H1 (cell line): ENCODE measurements around the gene GRAMD1B. TPM values are rescaled to one million over a fixed set of nuclear protein-coding genes. Genes with fewer than 3 reads are reported as not detected.

Experiments
- CTCF ChIA-PET: fragments of 300-600 bp; sonication (Branson Sonifier 250); formaldehyde crosslinking; loops from one replicate; lab custom pipeline; 2021; ENCODE audit not compliant: partially characterized antibody; lab: Charles Lee
- POLR2A ChIA-PET: fragments of 300-600 bp; sonication (Branson Sonifier 250); formaldehyde crosslinking; loops from one replicate; lab custom pipeline; 2021; ENCODE audit warnings: inconsistent platforms; ENCODE audit not compliant: partially characterized antibody; lab: Charles Lee
- DNase-seq, 2 experiments: peaks; one replicate each; pipeline versions ENCODE4 v3.0.0 to v3.0.0-alpha.2; 2010 to 2022; ENCODE audit warnings: low spot score in 2 of 2, low read depth in 1 of 2, mixed read lengths in 1 of 2
- FAIRE-seq: peaks from 2 replicates; lab custom pipeline; 2011; peaks lifted over from hg19 to GRCh38; lab: Jason Lieb, UNC
- H2AFZ ChIP-seq: 2 replicates; pipeline ENCODE4 v1.8.1; 2012; ENCODE audit warnings: low read length, inconsistent platforms
- H2AK5ac ChIP-seq: 2 replicates; pipeline ENCODE4 v1.6.1; 2013; ENCODE audit warnings: low read depth, low read length
- H2BK120ac ChIP-seq: replicated peaks from 2 replicates; pipeline ENCODE3; 2013; ENCODE audit warnings: low read depth, low read length, inconsistent platforms
- H2BK12ac ChIP-seq: 2 replicates; pipeline ENCODE4 v1.6.1; 2013; ENCODE audit warnings: low read depth, low read length
- H2BK15ac ChIP-seq: 2 replicates; pipeline ENCODE4 v1.6.1; 2013; ENCODE audit warnings: low read length
- H2BK20ac ChIP-seq: 2 replicates; pipeline ENCODE4 v1.6.1; 2013; ENCODE audit warnings: low read length
- H2BK5ac ChIP-seq: 2 replicates; pipeline ENCODE4 v1.6.1; 2013; ENCODE audit warnings: low read depth, low read length
- H3K14ac ChIP-seq: 2 replicates; pipeline ENCODE4 v1.6.1; 2013; ENCODE audit warnings: inconsistent platforms; ENCODE audit not compliant: insufficient read length
- H3K18ac ChIP-seq: 2 replicates; pipeline ENCODE4 v1.6.1; 2013; ENCODE audit warnings: low read length; ENCODE audit errors: extremely low read depth
- H3K23ac ChIP-seq: 2 replicates; pipeline ENCODE4 v1.6.1; 2013; ENCODE audit warnings: inconsistent platforms; ENCODE audit not compliant: insufficient read length
- H3K23me2 ChIP-seq: 2 replicates; pipeline ENCODE4 v1.6.1; 2013; ENCODE audit warnings: low read depth, low read length
- H3K27ac ChIP-seq: 2 replicates; pipeline ENCODE4 v1.6.1; 2011; ENCODE audit warnings: low read depth, low read length, inconsistent platforms
- H3K27me3 ChIP-seq, 4 experiments: replicated peaks in 1 of 4; 1 replicate in 1 of 4; 2 replicates in 3 of 4; pipeline versions ENCODE4 v1.6.1 to v1.8.1; 2011 to 2013; ENCODE audit warnings: low read length in 3 of 4, mild to moderate bottlenecking in 3 of 4, inconsistent platforms in 2 of 4, mixed read lengths in 2 of 4, moderate library complexity in 1 of 4; ENCODE audit not compliant: control insufficient read depth in 3 of 4, insufficient read depth in 3 of 4; ENCODE audit errors: extremely low read depth in 1 of 4
- H3K36me3 ChIP-seq, 4 experiments: 2 replicates each; pipeline versions ENCODE4 v1.6.1 to v1.8.1; 2011 to 2013; ENCODE audit warnings: mild to moderate bottlenecking in 4 of 4, low read length in 3 of 4, moderate library complexity in 2 of 4, control low read depth in 1 of 4, inconsistent platforms in 1 of 4; ENCODE audit not compliant: insufficient read depth in 4 of 4, control insufficient read depth in 2 of 4
- H3K4ac ChIP-seq: replicated peaks from 2 replicates; pipeline ENCODE3; 2013; ENCODE audit warnings: low read length, low read depth, mixed read lengths, inconsistent platforms; ENCODE audit not compliant: insufficient read length
- H3K4me1 ChIP-seq, 4 experiments: replicated peaks in 1 of 4; 1 replicate in 1 of 4; 2 replicates in 3 of 4; pipeline versions ENCODE4 v1.6.1 to v1.8.1; 2011 to 2013; ENCODE audit warnings: low read length in 3 of 4, inconsistent platforms in 2 of 4, mixed read lengths in 1 of 4; ENCODE audit not compliant: insufficient read depth in 4 of 4, control insufficient read depth in 3 of 4
- H3K4me2 ChIP-seq, 2 experiments: 2 replicates each; pipeline versions ENCODE4 v1.6.1 to v1.8.1; 2011 to 2013; ENCODE audit warnings: low read depth in 2 of 2, low read length in 2 of 2, control low read depth in 1 of 2, inconsistent platforms in 1 of 2, mild to moderate bottlenecking in 1 of 2; ENCODE audit not compliant: insufficient read depth in 1 of 2
- H3K4me3 ChIP-seq, 4 experiments: fragments of 200-600, 300-600 bp in 1 of 4; sonication (generic), shearing (Covaris generic), sonication (Bioruptor Twin) in 1 of 4; 2 replicates each; pipeline versions ENCODE4 v1.5.1 to v1.8.1; 2011 to 2016; ENCODE audit warnings: low read length in 4 of 4, low read depth in 3 of 4, control low read depth in 2 of 4, inconsistent platforms in 2 of 4, mild to moderate bottlenecking in 2 of 4, mixed read lengths in 1 of 4, moderate library complexity in 1 of 4; ENCODE audit not compliant: insufficient read depth in 2 of 4; ENCODE audit errors: extremely low read depth in 1 of 4
- H3K56ac ChIP-seq: replicated peaks from 2 replicates; pipeline ENCODE3; 2013; ENCODE audit warnings: low read depth, mild to moderate bottlenecking, mixed read lengths, low read length, inconsistent platforms; ENCODE audit not compliant: insufficient read length
- H3K79me1 ChIP-seq: 2 replicates; pipeline ENCODE4 v1.6.1; 2013; ENCODE audit warnings: low read depth, low read length, control low read depth
- H3K79me2 ChIP-seq, 2 experiments: 2 replicates each; pipeline versions ENCODE4 v1.6.1 to v1.8.1; 2012 to 2013; ENCODE audit warnings: low read length in 2 of 2, mild to moderate bottlenecking in 2 of 2, inconsistent platforms in 1 of 2; ENCODE audit not compliant: insufficient read depth in 2 of 2, control insufficient read depth in 1 of 2
- H3K9ac ChIP-seq, 4 experiments: replicated peaks in 1 of 4; 1 replicate in 1 of 4; 2 replicates in 3 of 4; pipeline versions ENCODE4 v1.6.1 to v1.8.1; 2011 to 2013; ENCODE audit warnings: low read depth in 3 of 4, low read length in 3 of 4, control low read depth in 2 of 4, mild to moderate bottlenecking in 2 of 4, moderate library complexity in 2 of 4, inconsistent platforms in 1 of 4; ENCODE audit errors: extremely low read depth in 1 of 4
- H3K9me3 ChIP-seq, 2 experiments: 2 replicates each; pipeline versions ENCODE4 v1.6.1 to v1.8.1; 2012 to 2013; ENCODE audit warnings: mild to moderate bottlenecking in 2 of 2, moderate library complexity in 2 of 2, control low read depth in 1 of 2, inconsistent platforms in 1 of 2, low read depth in 1 of 2, low read length in 1 of 2, mixed read lengths in 1 of 2; ENCODE audit not compliant: insufficient read depth in 2 of 2
- H4K20me1 ChIP-seq, 2 experiments: replicated peaks in 1 of 2; 2 replicates each; pipeline versions ENCODE3 to v1.8.1; 2011 to 2013; ENCODE audit warnings: inconsistent platforms in 2 of 2, low read length in 2 of 2, mild to moderate bottlenecking in 1 of 2; ENCODE audit not compliant: insufficient read depth in 2 of 2, control insufficient read depth in 1 of 2
- H4K5ac ChIP-seq: 2 replicates; pipeline ENCODE4 v1.6.1; 2013; ENCODE audit warnings: low read length, low read depth, mixed read lengths, inconsistent platforms; ENCODE audit not compliant: insufficient read length
- H4K8ac ChIP-seq: 2 replicates; pipeline ENCODE4 v1.8.0; 2013; ENCODE audit warnings: mild to moderate bottlenecking, moderate library complexity, low read length, inconsistent platforms; ENCODE audit not compliant: insufficient read depth; ENCODE audit errors: extremely low read depth
- H4K91ac ChIP-seq: replicated peaks from 2 replicates; pipeline ENCODE3; 2013; ENCODE audit warnings: low read length, mixed read lengths, inconsistent platforms; ENCODE audit not compliant: insufficient read length
- CEBPB ChIP-seq: IDR thresholded peaks from 2 replicates; pipeline ENCODE4 v1.6.1; 2012; ENCODE audit warnings: low read depth, low read length
- CHD1 ChIP-seq: IDR thresholded peaks from 2 replicates; pipeline ENCODE4 v1.6.1; 2012; ENCODE audit warnings: low read depth, low read length, improper control_type of control experiment
- FOSL1 ChIP-seq: IDR thresholded peaks from 2 replicates; pipeline ENCODE4 v1.6.1; 2011; ENCODE audit warnings: mild to moderate bottlenecking, low read depth, low read length, moderate library complexity; ENCODE audit not compliant: insufficient read depth
- KDM1A ChIP-seq: fragments of 200-600, 300-600 bp; sonication (generic); IDR thresholded peaks from 2 replicates; pipeline ENCODE4 v1.7.1; 2016; ENCODE audit warnings: mild to moderate bottlenecking, low read length, borderline replicate concordance
- NANOG ChIP-seq: IDR thresholded peaks from 2 replicates; pipeline ENCODE4 v1.6.1; 2011; ENCODE audit warnings: low read length, low read depth, mild to moderate bottlenecking, inconsistent platforms; ENCODE audit not compliant: insufficient read depth, poor library complexity, severe bottlenecking
- RAD21 ChIP-seq, 2 experiments: IDR thresholded peaks in 1 of 2; conservative IDR thresholded peaks in 1 of 2; 2 replicates each; pipeline ENCODE4 v1.6.1; 2011; ENCODE audit warnings: low read depth in 2 of 2, low read length in 2 of 2, improper control_type of control experiment in 1 of 2, inconsistent platforms in 1 of 2, mild to moderate bottlenecking in 1 of 2, moderate library complexity in 1 of 2
- RNF2 ChIP-seq: fragments of 200-900, 300-1000 bp; sonication (generic); IDR thresholded peaks from 2 replicates; pipeline ENCODE4 v1.7.1; 2016; ENCODE audit warnings: borderline replicate concordance, low read depth, mild to moderate bottlenecking, antibody characterized with exemption, low read length; ENCODE audit not compliant: poor library complexity, severe bottlenecking; ENCODE audit errors: missing control alignments
- SIRT6 ChIP-seq: IDR thresholded peaks from one replicate; pipeline ENCODE4 v1.7.1; 2012; ENCODE audit warnings: low read length, inconsistent platforms
- SP1 ChIP-seq: IDR thresholded peaks from 2 replicates; pipeline ENCODE4 v1.6.1; 2011; ENCODE audit warnings: low read depth, low read length
- SP4 ChIP-seq: IDR thresholded peaks from 2 replicates; pipeline ENCODE4 v1.6.1; 2012; ENCODE audit warnings: low read length, inconsistent platforms
- whole genome bisulfite sequencing, 2 experiments: shearing (Covaris generic) in 1 of 2; methylation state at CpG; one replicate each; pipeline versions ENCODE4 v1.1.6 to v1.1.7; 2013 to 2015; ENCODE audit warnings: low lambda C conversion rate in 2 of 2, mixed read lengths in 2 of 2, inconsistent platforms in 1 of 2, low coverage in 1 of 2, missing lambda C conversion rate in 1 of 2; ENCODE audit not compliant: insufficient replicate concordance in 2 of 2, insufficient coverage in 1 of 2, insufficient read length in 1 of 2; ENCODE audit errors: extremely low coverage in 1 of 2, missing lambda C conversion rate in 1 of 2; 5-methylcytosine and 5-hydroxymethylcytosine counted together
- polyA plus RNA-seq, 7 experiments: library from polyadenylated mRNA; depleted of rRNA in 3 of 7; stranded (reverse) in 5 of 7; unstranded in 2 of 7; fragments of >200 nt in 5 of 7; fragments of 200-250 nt in 2 of 7; gene quantifications; 1 replicate in 5 of 7; 2 replicates in 1 of 7; 4 replicates in 1 of 7; pipeline versions ENCODE4 v1.2.1 to v1.2.3, GENCODE V29; 2011 to 2013; ENCODE audit warnings: missing spikeins in 2 of 7, mixed read lengths in 2 of 7
- total RNA-seq: library from RNA; stranded (reverse); fragmentation: NEBNext Ultra II Directional; extraction: Animal tissue kit (Norgen Biotek cat#: 25700); gene quantifications from 2 replicates; pipeline ENCODE4 v1.2.1, GENCODE V29; 2021
- TF ChIP-seq, protein P1 (sequence below): IDR thresholded peaks from 2 replicates; pipeline ENCODE4 v1.6.1; 2012; ENCODE audit warnings: inconsistent platforms
- TF ChIP-seq, protein P2 (sequence below): IDR thresholded peaks from 2 replicates; pipeline ENCODE4 v1.6.1; 2011; ENCODE audit warnings: low read length, improper control_type of control experiment

The GRAMD1B gene
- total and polyA plus RNA-seq, 2 of the 8 experiments (the other 6 are each of a cell fraction or from before 2014, with no cell fraction given): 10.1 to 21.2 TPM

DNA sequence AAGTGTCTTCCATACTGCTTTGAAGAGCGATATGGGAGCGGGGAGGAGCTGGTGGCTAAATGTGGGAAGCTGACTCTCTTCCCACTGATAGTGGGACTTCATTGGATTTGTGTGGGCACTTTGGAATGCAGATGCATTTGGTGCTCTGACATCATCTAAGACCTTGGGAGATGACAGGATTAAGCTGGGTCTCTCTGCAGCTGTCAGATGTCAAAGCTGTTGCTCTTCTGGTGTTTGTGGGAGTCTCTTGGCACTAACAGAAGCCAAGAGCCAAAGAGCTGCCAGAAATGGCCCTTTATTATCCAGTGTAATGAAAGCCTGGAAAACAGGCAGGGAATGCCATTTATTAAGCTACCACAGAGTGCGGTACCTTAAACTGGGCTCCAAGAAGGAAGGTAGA, 20.6 kb downstream of the GRAMD1B start:
- Histone ChIP-seq H3K14ac (no peak overlapping the region), H3K9me3 (no peaks in the 10 kb centered on the region), H2AK5ac (no peak overlapping the region), H3K18ac (no peak overlapping the region), H2BK5ac (no peak overlapping the region), H3K4me2 (no peak overlapping the region), H3K4ac (no peak overlapping the region), H2BK120ac (no peak overlapping the region), H2BK12ac (no peak overlapping the region), H4K91ac (no peak overlapping the region), H3K23me2 (no peaks in the 10 kb centered on the region), H3K79me2 (no peaks in the 10 kb centered on the region), H3K36me3 (peaks cover 0 to 2% (median 0%) of the 10 kb centered on the region in 4 experiments; a peak in 1 of 8 replicates), H3K79me1 (no peaks in the 10 kb centered on the region), H3K27me3 (no peaks in the 10 kb centered on the region), H4K5ac (no peak overlapping the region), H2BK20ac (no peak overlapping the region), H3K23ac (no peak overlapping the region), H3K56ac (no peak overlapping the region), H3K9ac (no peak overlapping the region), H3K4me3 (no peak overlapping the region), H2BK15ac (no peak overlapping the region), H4K20me1 (no peaks in the 10 kb centered on the region), H3K27ac (no peak overlapping the region), H4K8ac (no peak overlapping the region), H2AFZ (no peak overlapping the region), H3K4me1 (peaks cover 0 to 7% (median 5%) of the 10 kb centered on the region in 4 experiments; a peak in 3 of 7 replicates)
- DNase-seq (no peak), FAIRE-seq (no peak)
- ChIA-PET CTCF (interaction anchor here (0.8 to 1.2 kb wide), 3 partner anchors 33 to 126 kb away, joined by 3 to 6 read pairs (median 3); no protein-coding TSS in a partner anchor), POLR2A (no interaction called here)
- 90% methylated on average over 3 of the region's 3 CpGs; no CpG with 5 or more reads in 1 of the 2 experiments for WGBS, 2 experiments
- no peak for TF ChIP-seq CEBPB
- no peak for TF ChIP-seq SP1
- TF ChIP-seq NANOG: no peak
- TF ChIP-seq FOSL1: no peak
- TF ChIP-seq, protein P1, sequence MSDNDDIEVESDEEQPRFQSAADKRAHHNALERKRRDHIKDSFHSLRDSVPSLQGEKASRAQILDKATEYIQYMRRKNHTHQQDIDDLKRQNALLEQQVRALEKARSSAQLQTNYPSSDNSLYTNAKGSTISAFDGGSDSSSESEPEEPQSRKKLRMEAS: no peak
- TF ChIP-seq SIRT6: no peak
- no peak for TF ChIP-seq CHD1
- no peak for TF ChIP-seq RNF2
- no peak for TF ChIP-seq SP4
- no peak for TF ChIP-seq RAD21 (IDR thresholded peaks at IDR 0.05 in 1 of 2, conservative IDR thresholded peaks at IDR 0.05 in 1 of 2; ENCODE audit: low read depth in 2 of 2, low read length in 2 of 2)
- no peak for TF ChIP-seq KDM1A
- TF ChIP-seq, protein P2, sequence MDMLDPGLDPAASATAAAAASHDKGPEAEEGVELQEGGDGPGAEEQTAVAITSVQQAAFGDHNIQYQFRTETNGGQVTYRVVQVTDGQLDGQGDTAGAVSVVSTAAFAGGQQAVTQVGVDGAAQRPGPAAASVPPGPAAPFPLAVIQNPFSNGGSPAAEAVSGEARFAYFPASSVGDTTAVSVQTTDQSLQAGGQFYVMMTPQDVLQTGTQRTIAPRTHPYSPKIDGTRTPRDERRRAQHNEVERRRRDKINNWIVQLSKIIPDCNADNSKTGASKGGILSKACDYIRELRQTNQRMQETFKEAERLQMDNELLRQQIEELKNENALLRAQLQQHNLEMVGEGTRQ: no peak
